Fibroblast of skin of back (primary cell): ENCODE data around the gene OR6B2.

Experiments used
- DNase-seq: peaks from one replicate; pipeline ENCODE4 v3.0.0-alpha.2; 2013

Gene OR6B2

GRCh38 chr2:240037358-240037757 is 7.1 kb upstream of the OR6B2 start:
- no peak for DNase-seq

- no peak for DNase-seq
Measured at GRCh38 chr2:240033330-240033678, 3.1 kb upstream of the OR6B2 start.

- no peak for DNase-seq
Measured at GRCh38 chr2:240032406-240033329, 2.4 kb upstream of the OR6B2 start.

DNA sequence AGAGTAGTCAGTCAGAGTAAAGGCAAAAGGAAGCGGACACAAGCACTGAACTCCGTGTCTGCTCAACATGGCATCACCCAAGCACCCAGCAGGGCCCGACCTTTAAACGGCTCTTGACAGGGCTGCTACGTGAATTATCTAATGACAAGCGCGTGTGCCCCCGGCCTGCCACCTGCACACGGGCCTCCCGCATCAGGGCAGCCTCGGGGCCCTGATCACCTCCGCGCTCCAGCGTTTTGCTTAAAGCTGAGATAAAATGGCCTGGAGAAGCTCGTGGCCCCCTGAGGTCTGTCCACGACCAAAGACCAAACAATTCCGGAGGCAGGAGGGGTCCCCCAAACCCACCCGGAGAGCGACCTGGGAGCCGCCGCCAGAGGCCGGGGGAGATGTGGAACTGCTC is 5.5 kb downstream of the OR6B2 start:
- peak; percentile 3 for DNase-seq

DNA sequence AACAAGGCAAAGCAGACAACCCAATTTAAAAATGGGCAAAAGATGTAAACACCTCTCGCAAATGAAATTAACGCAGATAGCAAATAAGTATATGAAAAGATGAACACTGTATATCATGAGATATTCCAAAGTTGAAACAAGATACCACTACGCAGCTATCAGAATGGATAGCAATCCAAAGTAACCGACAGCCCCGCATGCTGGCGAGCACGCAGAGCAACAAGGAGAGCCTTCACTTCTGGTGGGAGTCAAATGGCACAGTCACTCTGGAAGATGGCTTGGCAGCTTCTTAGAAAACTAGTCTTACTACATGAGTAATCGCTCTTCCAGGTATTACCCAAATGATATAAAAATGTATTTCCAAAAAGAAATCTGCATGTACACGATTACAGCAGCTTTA is 6.4 kb downstream of the OR6B2 start:
- DNase-seq = no peak

GRCh38 chr2:240021488-240022104 is 8.6 kb downstream of the OR6B2 start:
- DNase-seq = peak; percentile 52

DNA sequence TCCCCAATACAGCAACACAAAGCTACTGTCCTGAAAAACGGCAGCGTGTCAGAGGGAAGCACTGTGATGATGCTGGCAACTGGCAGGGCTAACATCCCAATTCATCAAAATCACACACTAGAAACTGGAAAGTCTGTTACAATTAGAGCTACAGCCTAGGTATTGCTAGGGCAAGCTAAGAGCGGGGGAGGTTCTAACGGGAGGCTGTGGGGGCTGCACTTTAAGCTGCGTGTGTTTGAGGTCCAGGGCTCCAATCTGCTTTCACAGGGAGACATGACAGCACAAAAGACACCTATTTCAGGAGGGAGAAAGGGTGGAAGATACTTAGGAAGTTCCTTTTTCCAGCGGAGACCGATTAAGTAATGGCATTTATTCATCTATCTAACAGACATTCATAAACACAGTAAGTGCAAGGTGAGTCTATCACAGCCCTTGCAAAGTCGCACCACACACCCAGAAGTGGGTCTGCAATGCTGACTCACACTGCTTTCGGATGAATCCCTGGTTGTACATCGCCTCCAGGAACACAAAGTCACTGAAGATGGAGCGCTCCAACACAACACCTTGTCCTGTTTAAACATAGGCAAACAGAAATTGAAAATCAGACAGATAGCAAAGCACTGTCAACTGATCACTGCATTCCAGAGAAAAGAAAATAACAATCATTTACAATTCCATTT is 12.0 kb downstream of the OR6B2 start:
- no peak for DNase-seq

- no peak for DNase-seq
Measured at GRCh38 chr2:240014327-240014726, 15.9 kb downstream of the OR6B2 start.

DNA sequence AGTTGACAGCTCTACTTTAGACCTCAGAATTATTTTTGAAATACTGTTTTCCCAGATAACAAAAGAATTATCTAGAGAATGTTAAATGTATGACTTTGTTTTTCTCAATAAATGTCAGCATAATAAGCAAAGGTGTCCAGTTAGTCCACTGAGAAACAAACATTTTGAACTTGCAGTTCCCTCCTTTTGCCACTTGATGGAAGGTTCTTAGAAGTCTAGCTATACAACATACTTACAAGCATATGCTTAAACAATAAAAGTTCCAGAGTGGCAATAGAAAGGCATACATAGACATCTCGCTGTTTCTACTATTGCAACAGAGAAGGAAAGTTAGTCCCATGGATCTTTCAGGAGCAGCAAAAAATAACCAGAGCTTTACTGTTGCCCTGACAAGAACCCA is 16.9 kb downstream of the OR6B2 start:
- no peak for DNase-seq

DNA sequence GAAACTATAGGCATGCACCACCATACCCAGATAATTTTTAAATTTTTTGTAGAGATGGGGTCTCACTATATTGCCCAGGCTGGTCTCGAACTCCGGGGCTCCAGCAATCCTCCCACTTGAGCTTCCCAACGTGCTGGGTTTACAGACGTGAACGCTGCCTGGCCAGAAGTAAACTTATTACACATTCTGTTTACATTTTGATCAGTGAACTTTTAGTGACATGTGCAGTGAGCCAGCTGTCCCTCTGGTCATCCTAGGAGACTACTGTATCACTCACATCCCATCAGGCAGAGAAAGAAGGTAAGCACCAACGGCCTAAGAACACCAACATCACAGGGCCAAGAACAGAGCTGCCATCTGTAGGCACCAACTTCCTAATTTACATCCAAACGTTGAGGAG is 27.2 kb downstream of the OR6B2 start:
- no peak for DNase-seq

DNA sequence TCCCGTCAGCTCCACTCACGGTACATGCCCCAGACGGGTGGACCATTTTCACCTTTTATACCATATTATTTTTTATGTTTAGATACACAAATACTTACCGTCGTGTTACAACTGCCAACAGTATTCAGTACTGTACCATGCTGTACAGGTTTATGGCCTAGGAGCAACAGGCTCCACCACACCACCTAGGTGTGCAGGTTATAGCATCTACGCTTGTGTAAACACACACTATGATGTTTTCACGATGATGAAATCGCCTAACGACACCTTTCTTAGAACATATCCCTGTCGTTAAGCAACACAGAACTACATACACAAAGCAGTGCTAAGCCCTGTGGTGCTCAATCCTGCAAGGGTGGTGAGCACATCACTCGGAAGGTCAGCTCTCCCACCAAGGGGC is 29.6 kb downstream of the OR6B2 start:
- no peak for DNase-seq

GRCh38 chr2:239997686-239998409 is 32.4 kb downstream of the OR6B2 start:
- no peak for DNase-seq

DNA sequence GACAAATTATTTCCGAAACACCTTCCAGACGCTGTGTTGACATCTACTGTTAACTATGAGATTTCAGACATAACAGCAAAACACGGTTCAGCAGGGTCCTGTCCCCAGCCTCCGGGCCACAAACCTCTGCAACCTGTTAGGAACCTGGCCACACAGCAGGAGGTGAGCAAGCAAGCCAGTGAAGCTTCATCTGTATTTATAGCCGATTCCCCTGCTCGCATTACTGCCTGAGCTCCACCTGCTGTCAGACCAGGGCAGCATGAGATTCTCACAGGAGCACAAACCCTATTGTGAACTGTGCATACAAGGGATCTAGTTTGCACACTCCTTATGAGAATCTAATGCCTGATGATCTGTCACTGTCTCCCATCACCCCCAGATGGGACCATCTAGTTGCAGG is 36.1 kb downstream of the OR6B2 start:
- DNase-seq = no peak

DNA sequence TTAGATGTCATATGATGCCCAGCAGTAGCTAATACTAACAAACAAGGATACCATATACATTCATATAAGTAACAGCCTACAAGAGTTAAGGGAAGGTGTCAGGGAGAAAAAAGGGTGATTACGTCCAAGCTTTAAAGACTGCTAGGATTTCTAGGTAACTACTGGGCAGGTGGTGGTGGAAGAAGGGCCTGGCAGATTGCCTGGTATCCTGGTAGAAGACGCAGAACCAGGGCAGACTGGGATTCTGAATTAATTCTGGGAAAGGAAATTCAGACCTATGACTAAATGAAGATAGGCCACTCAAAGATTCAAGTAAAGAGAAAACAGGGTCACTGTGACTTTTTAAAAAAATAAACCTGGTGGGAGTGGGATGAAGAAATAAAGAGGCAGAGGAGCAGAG is 36.9 kb downstream of the OR6B2 start:
- no peak for DNase-seq

DNA sequence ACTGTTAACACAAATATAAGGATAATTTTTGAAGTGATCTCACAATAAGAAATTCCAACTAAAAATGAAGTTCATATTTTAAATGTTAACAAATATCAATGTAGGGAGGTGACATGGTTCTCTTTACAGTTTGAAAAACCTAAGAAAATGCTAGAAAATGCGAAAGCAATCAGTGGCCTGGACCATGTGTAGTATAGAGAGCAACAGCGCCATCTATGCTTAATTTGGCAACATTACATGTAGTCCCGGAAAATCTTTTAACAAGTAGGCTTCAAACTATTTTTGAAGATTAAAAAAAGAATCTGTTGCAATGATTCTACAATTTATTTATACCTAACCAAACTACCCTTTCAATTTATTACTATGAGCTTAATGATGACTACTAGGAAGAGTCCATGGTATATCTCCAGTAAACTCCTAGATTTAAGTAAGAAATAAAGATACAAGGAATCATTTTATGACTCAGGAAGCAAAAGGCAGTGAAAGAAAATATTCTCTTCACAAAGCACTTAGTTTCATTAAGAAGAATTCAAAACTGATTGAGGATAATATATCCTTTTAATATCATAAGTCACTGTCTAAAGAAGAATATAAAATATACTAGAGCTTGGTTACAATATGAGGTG is 38.4 kb downstream of the OR6B2 start:
- DNase-seq = peak; percentile 46

DNA sequence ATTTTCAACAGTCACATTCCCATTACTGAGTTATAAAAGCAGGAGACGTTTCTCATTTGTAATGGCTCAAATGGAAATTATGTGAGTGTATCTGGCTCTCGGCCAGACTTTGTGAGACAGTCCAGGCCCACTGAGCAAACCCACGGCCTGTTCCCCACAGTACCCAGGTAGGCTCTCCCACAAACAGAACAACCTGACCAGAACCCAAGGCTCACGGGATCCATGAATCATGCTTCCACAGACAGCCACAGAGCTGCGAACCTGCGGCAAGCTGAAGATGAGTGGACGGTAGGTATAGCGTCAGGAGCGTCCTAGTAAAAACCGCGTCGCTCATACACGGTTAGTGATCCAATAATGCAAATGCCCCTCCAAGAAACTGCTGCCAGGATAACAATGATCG is 39.3 kb downstream of the OR6B2 start:
- DNase-seq = no peak

DNA sequence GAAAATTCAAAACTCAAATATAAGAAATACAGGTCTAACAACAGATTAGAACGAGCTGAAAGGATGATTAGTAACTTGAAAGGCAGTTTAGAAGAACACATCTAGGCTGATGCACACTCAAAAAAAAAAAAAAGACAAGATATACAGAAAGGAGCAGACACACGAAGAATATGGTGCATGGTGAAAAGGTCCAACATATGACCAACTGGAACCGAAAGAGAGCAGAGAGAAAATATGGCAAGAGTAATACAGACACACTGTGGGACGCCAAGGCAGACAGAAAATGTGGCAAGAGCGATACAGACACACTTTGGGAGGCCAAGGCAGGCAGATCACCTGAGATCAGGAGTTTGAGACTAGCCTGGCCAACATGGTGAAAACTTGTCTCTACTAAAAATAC is 44.9 kb downstream of the OR6B2 start:
- DNase-seq = no peak

- DNase-seq = no peak
Measured at GRCh38 chr2:239984421-239985194, 45.6 kb downstream of the OR6B2 start.

GRCh38 chr2:239983004-239983778 is 47.0 kb downstream of the OR6B2 start:
- no peak for DNase-seq
